ENCODE measurements around the gene CEP95. TPM values are rescaled to one million over a fixed set of nuclear protein-coding genes. Genes with fewer than 3 reads are reported as not detected.

CEP95 gene
- total RNA-seq, 3 donors from 2014 or later (not counting 1 experiment from before 2014, with no cell fraction given) = 152 to 187 (median 186) TPM

DNA sequence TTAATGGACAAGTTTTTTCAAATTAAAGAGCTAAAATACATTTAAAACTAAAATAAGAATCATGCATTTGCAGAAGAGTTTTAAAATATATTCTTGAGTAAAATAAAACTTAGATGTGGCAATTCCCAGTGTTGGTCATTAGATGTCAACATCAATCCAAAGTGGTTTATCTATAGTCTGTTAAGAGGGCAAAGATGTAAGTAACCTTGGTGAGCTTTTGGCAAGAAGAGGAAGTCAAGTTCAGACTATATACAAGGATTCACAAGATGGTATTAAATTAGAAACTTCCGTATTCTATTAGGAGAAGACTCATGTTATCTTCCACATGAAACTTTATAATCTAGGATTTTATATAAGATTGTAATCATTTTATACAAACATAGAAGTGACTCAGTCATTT is 73.1 kb downstream of the CEP95 start:
- H3K4me3 Mint-ChIP-seq = no peak overlapping the region
- DNase-seq (no peak), ATAC-seq (no peak)
- H3K9me3 Mint-ChIP-seq = no peaks in the 10 kb centered on the region
- no peaks in the 10 kb centered on the region for H3K4me1 Mint-ChIP-seq
- Histone ChIP-seq H3K27ac (ENCODE audit: low read length) (no peak overlapping the region), H3K4me1 (ENCODE audit: control insufficient read depth, insufficient read depth, low read length) (no peaks in the 10 kb centered on the region), H3K4me3 (ENCODE audit: low read length) (no peak overlapping the region), H3K36me3 (ENCODE audit: control insufficient read depth, insufficient read depth, low read length) (peaks cover 57% of the 10 kb centered on the region), H3K27me3 (ENCODE audit: control insufficient read depth, insufficient read depth, low read length) (no peaks in the 10 kb centered on the region), H3K9me3 (ENCODE audit: control insufficient read depth, insufficient read depth, low read length) (no peaks in the 10 kb centered on the region)
- H3K36me3 Mint-ChIP-seq = no peaks in the 10 kb centered on the region
- no CpG with 5 or more reads among the region's 1 CpG for WGBS (ENCODE audit: insufficient coverage)
- intact Hi-C loops (cut with micrococcal nuclease) = no loop called here
- no peak for TF ChIP-seq CTCF (IDR thresholded peaks at IDR 0.05)
- H3K27ac Mint-ChIP-seq = peak overlapping the region in 1 of 2 donors; percentile 5
- no peaks in the 10 kb centered on the region for H3K27me3 Mint-ChIP-seq (ENCODE audit: low read depth in 2 of 2)

DNA sequence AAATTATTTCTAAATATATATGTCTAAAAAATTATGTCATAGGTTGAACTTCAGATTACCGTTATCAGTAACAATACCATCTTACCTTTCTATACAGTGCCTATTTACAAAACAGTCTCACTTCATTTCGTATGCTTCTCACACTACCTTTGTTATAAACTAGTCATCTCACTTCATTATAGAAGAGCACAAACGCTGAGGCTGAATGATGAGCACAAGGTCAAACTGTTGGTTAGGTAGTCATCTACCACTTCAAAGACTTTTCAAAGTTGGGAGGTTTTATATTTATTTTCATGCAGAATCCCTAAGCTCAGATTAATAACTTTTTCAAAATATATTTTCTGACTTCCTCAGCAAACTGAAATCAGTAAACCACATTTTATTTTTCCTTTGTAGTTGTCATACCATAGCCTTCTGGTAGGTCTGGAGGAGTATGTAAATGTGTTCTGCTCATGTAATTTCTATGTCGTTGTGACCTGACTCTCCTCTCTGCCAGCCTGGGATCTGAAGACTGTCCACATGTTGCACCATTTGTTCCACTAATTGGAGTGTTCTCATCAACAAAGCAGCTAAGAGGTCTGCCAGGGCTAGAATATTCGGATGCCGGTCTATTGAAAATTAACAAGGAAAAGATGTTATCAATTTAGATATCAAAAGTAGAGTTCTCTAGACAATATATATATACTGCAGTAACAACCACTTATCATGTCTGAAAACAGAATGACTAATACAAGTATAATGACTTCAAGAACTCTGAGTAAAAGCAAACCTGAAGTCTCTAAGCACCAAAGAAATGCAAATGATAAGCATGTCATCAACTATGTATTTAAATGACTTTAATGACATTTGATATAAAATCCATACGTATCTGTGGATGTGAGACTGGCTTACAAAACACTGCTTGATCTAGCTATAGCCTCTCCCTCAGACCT is 73.9 kb downstream of the CEP95 start:
- Mint-ChIP-seq H3K4me3 (no peak overlapping the region), H3K36me3 (no peaks in the 10 kb centered on the region)
- H3K36me3 ChIP-seq (ENCODE audit: control insufficient read depth, insufficient read depth, low read length) = peaks cover 62% of the 10 kb centered on the region

DNA sequence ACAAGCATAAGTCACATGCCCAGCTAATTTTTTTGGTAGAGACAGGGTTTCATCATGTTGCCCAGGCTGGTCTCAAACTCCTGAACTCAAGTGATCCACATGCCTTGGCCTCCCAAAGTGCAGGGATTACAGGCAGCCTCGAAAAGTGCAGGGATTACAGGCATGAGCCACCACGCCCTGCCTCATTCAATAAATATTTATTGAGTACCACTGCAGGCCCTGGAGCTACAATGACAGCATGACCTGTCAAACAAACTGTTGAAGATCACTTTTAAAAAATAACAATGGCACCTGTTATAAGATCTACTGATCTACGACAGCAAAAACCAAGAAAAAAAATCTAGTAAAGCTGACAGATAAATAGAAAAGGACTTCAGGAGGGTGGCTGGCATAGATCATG is 76.3 kb downstream of the CEP95 start:
- Mint-ChIP-seq H3K36me3 (no peaks in the 10 kb centered on the region), H3K27ac (no peak overlapping the region), H3K4me3 (no peak overlapping the region), H3K4me1 (no peaks in the 10 kb centered on the region), H3K27me3 (ENCODE audit: low read depth in 2 of 2) (no peaks in the 10 kb centered on the region), H3K9me3 (no peaks in the 10 kb centered on the region)
- Histone ChIP-seq H3K36me3 (ENCODE audit: control insufficient read depth, insufficient read depth, low read length) (peaks cover 55% of the 10 kb centered on the region), H3K27ac (ENCODE audit: low read length) (no peak overlapping the region), H3K27me3 (ENCODE audit: control insufficient read depth, insufficient read depth, low read length) (no peaks in the 10 kb centered on the region), H3K4me3 (ENCODE audit: low read length) (no peak overlapping the region), H3K4me1 (ENCODE audit: control insufficient read depth, insufficient read depth, low read length) (no peaks in the 10 kb centered on the region), H3K9me3 (ENCODE audit: control insufficient read depth, insufficient read depth, low read length) (no peaks in the 10 kb centered on the region)
- intact Hi-C loops (cut with micrococcal nuclease) = no loop called here
- 95% methylated on average over 3 of the region's 3 CpGs for WGBS (ENCODE audit: insufficient coverage)
- ATAC-seq = no peak
- TF ChIP-seq CTCF (IDR thresholded peaks at IDR 0.05) = no peak
- DNase-seq = no peak

More for the DNA sequence above, 73.9 kb downstream of the CEP95 start:
- Histone ChIP-seq H3K4me3 (ENCODE audit: low read length) (no peak overlapping the region), H3K9me3 (ENCODE audit: control insufficient read depth, insufficient read depth, low read length) (no peaks in the 10 kb centered on the region), H3K4me1 (ENCODE audit: control insufficient read depth, insufficient read depth, low read length) (no peaks in the 10 kb centered on the region), H3K27me3 (ENCODE audit: control insufficient read depth, insufficient read depth, low read length) (no peaks in the 10 kb centered on the region), H3K27ac (ENCODE audit: low read length) (no peak overlapping the region)
- peak overlapping the region; percentile 5 to 14 for H3K27ac Mint-ChIP-seq
- no peaks in the 10 kb centered on the region for H3K9me3 Mint-ChIP-seq
- no peak for DNase-seq
- TF ChIP-seq CTCF (IDR thresholded peaks at IDR 0.05) = no peak
- no peaks in the 10 kb centered on the region for H3K4me1 Mint-ChIP-seq
- intact Hi-C loops (cut with micrococcal nuclease) = no loop called here
- WGBS (ENCODE audit: insufficient coverage) = 69% methylated on average over 5 of the region's 7 CpGs
- no peaks in the 10 kb centered on the region for H3K27me3 Mint-ChIP-seq (ENCODE audit: low read depth in 2 of 2)
- ATAC-seq = no peak

All from natural killer cell (primary cell).